Daoy (cell line): Measurements from ENCODE around the gene RASA2. TPM values are rescaled to one million over a fixed set of nuclear protein-coding genes. Genes with fewer than 3 reads are reported as not detected.
A peak's percentile ranks its signal among the peaks of the same experiment; 100 is the strongest.
"Not testable (repeated sequence)": the region's sequence is repeated elsewhere in the genome, so short reads cannot be mapped to it uniquely, and the experiment has no call there.

Experiments
- DNase-seq: peaks from one replicate; pipeline ENCODE4 v3.0.0-alpha.2; 2015; ENCODE audit warnings: low read depth
- total RNA-seq: library from RNA; depleted of rRNA; stranded (reverse); fragments of >200 nt; shearing (Covaris generic); gene quantifications from 2 replicates; pipeline ENCODE4 v1.2.3, GENCODE V29; 2014

RASA2 gene
- total RNA-seq, 1 experiment from 2014 or later, result 17.1 TPM

DNA sequence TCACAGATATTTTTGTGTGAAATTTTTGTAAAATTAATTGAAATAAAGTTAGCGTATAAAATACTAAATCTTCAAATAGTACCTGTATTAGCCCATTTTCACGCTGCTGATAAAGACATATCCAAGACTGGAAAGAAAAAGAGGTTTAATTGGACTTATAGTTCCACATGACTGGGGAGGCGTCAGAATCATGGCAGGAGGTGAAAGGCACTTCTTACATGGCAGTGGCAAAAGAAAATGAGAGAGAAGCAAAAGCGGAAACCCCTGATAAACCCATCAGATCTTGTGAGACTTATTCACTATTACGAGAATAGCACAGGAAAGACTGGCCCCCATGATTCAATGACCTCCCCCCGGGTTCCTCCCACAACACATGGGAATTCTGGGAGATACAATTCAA, 49.2 kb downstream of the RASA2 start:
- not testable (repeated sequence) for DNase-seq

DNA sequence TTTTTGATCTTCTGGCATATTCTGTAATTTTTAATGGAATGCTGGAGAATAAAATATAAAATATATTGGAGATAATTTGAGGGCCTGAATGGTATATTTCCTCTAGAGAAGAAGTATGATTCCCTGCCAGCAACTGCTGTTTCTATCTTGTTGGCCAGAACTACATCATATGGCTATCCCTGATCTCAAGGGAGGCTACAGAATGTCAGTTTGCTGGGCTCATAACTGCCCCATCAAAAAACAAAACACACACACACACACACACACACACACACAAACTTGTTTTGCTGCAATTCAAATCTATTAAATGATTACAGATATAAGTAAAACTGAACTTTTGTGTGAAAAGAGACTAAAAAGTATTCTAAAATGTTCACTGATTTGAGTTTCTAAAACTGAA, 51.0 kb downstream of the RASA2 start:
- DNase-seq, result no peak

DNA sequence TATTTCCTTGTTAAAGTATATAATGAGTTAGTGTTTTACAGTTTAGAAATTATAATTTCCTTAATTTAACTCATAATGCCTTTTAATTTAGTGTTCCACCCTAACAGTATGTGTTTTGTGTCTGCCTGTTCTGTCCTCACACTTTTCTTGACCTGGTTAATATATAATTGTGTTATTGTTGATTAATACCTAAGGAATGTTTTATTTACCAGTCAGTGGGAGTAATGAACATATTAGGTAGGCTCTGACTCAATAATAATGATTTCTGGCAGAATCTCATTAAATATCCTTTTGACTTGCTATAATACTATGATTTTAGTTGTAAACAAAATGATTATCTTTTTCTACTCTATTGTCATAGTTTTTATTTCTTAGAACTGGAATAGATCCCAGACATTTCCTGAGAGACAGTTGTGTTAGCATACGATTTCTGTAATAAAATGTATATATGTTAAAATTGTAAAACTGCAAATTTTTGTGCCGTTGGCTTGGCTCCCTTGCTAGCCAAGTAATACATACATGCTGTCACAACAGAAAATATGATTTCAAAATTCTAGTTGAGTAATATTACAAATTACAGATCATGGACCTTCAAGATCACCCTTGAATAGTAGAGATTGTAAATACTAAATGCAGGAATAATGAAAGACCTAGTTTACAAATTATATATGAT, 51.9 kb downstream of the RASA2 start:
- no peak for DNase-seq

DNA sequence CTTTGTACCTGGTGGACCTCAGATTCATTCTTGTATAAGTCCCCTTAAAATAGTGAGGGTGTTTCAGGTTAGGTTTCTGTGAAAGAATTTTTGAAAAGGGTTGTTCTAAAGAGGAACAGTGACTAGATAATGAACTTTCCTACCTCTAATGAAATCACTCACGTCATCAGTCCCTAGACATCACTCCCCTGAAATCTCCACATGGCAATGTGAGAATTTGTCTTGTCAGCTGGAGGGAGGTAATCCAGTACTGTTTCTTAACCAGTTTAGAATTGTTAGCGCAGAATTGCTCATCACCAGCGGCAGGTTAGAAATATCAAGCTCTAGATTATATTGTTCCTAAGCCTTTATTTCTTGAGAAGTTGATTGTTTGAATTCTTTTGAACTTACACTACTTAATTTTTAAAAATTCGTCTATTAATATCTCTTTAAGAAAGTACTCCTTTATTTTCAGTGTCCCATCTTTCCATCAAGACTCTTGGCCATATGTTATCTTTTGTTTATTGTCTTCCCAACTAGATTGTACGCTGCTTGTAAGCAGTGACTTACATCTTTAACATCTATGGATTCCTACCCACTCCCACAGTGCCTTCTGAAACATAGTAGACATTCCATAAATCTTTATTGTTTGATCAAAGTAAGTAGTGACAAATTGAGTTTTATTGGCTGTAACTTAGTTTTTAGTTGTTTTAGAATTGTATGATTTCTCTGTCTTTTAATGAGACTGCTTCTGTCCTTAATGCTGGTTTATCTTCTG, 52.8 kb downstream of the RASA2 start:
- no peak for DNase-seq

DNA sequence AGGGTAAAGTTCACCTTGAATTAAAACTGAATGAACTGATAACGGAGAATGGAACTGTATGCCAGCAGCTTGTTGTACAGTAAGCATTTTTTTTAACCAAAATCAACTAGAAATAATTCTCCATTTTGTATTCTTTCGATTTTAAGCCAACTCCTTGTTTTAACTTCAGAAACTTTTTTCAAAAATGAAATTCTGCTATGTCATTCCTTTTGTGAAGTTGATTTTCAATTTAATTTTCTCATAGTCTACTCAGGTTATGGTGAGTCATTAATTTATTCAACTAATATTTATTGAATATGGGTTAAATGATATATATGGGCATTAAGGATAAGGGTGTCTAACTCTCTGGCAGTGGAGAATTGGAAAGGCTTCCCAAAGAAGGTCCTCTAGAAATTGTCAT, 53.7 kb downstream of the RASA2 start:
- DNase-seq, result no peak

GRCh38 chr3:141542202-141542969, 55.6 kb downstream of the RASA2 start:
- no peak for DNase-seq

- DNase-seq, result no peak
Measured at GRCh38 chr3:141542989-141543388, 56.2 kb downstream of the RASA2 start.

GRCh38 chr3:141544697-141545096, 57.9 kb downstream of the RASA2 start:
- DNase-seq, result no peak

DNA sequence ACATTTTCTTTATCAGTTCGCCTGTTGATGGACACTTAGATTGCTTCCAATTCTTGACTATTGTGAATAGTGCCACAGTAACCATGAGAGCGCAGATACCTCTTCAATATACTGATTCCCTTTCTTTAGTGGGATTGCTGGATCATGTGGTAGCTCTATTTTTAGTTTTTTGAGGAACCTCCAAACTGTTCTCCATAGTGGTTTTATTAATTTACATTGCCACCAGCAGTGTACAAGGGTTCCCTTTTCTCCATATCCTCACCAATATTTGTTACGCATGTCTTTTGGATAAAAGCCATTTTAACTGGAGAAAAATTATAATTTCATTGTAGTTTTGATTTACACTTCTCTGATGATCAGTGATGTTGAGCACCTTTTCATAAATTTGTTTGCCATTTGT, 59.3 kb downstream of the RASA2 start:
- DNase-seq, result no peak

GRCh38 chr3:141546586-141546985, 59.8 kb downstream of the RASA2 start:
- DNase-seq, result no peak

DNA sequence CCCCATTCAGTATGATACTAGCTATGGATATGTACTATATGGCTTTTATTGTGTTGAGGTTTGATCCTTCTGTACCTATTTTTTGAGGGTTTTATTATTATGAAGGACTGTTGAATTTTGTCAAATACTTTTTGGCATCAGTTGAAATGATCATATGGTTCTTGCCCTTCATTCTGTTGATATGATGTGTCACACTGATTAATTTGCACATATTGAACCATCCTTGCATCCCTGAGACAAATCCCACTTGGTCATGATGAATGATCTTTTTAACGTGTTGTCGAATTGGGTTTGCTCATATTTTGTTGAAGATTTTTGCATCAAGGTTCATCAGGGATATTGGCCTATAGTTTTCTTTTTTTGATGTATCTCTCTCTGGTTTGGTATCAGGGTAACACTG, 61.0 kb downstream of the RASA2 start:
- no peak for DNase-seq

DNA sequence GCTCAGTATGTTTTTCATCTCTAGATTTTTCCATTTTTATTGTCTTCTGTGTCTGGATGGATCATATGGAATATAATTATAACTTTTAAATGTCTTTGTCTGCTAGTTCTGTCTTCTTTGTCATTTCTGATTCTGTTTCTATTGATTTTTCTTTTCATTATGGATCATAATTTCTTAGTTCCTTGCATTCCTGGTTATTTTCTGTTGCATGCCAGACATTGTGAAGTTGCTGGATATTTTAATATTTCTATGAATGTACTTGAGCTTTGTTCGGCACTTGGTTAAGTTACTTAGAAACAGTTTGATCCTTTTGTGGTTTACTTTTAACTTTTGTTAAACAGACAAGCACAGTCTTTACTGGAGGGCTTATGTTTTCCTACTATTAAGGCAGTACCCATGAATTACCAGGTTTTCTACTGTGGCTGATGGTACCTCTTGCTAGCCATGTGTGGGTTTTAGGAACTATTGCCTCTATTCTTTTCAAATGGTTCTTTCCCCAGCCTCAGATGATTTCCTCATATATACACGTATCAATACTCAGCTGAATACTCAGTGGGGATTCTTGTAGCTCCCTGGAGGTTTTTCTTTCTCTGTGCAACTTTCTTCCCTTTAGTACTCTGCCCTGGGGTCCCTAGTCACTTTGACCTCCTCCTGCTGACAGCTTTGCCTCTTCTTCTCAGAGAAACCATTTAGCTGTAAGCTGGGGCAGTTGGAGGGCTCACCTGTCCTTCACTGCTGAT, 64.3 kb downstream of the RASA2 start:
- DNase-seq, result no peak

DNA sequence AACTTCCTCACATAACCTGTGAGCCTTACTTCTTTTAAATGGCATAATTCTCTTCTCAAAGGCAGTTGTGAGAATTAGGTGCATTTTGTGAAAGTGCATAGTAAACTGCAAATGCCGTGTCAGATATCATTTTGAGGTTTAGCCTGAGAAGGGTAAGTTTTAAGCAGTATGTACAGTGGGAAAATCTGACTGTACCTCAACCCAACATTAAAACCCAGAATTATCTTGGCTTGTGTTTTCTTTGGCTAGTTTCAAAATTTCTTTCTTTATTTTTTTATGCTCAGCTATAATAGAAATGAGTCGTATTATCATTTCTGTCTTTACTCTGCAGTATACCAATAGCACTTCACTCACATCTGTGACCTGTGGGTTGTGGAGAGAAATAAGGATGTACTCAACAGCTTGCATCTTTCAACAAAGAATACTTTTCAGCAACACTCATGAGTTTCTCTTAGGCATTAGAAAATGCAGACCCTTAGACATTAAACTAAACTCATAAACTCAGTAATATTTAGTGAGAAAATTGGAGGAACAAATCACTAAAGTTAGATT, 65.7 kb downstream of the RASA2 start:
- DNase-seq, result no peak

DNA sequence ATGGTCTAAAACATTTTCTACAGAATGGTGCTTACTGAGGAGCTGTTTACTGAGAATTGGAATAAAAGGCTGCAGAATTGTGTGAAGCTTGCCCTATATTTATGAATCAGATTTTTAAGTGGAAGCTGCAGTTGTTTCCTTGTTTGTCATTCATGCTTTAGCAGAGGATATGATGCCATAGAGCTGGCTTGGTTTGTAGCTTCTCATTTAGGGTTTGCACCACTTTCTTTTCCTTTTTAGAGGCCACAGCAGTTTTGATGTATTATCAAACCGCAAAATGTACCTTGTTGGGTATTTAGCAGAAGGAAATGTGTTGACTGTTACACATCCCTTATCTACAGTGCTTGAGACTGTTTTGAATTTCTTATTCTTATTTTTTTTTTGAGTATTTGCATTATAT, 66.2 kb downstream of the RASA2 start:
- no peak for DNase-seq

GRCh38 chr3:141556034-141556433, 69.2 kb downstream of the RASA2 start:
- no peak for DNase-seq

DNA sequence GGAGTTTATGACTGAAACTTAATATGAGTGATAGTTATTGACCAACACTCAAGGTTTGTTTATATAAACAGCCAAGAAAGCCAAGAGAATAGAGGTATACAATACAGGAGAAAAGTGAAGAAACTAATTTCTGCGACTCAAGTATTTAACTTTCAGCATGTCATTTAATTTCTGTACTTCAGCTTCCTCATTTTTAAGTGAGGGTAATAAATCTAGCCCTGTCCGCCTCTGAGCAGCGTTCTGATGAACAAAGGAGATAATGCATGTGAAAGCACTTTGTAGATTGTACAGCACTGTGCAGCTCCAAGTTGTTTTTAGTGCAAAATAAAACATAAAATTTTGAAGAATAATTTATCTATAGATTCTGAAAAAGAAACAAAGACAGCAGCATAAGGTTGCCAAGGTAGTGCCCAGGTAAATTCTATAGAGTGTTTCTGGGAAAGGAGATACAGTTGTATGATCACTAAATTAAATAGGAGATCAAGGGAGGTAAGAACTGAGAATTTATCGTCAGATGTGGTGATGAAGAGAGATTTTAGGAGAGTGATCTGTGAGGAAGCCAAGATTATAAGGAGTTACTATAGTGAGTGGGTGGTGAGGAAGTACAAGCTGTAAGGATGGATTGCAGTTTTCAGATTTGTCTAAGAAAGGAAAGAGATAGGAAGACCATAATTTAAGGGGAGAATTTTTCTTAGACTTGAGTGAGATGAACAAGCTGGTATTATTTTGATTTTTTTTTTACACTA, 71.3 kb downstream of the RASA2 start:
- no peak for DNase-seq

GRCh38 chr3:141561426-141562034, 74.7 kb downstream of the RASA2 start:
- peak; percentile 39 for DNase-seq

GRCh38 chr3:141564241-141564640, 77.4 kb downstream of the RASA2 start:
- DNase-seq, result no peak

- no peak for DNase-seq
Measured at GRCh38 chr3:141570068-141570467, 83.2 kb downstream of the RASA2 start.

GRCh38 chr3:141575879-141576743, 89.3 kb downstream of the RASA2 start:
- no peak for DNase-seq
